Smooth muscle cell (in vitro differentiated cells): Measurements from ENCODE around the gene NCOA4. TPM values are rescaled to one million over a fixed set of nuclear protein-coding genes. Genes with fewer than 3 reads are reported as not detected.
"Not testable (repeated sequence)": the region's sequence is repeated elsewhere in the genome, so short reads cannot be mapped to it uniquely, and the experiment has no call there.

Experiments
- DNase-seq: peaks from one replicate; lab custom pipeline; 2025; ENCODE audit not compliant: unreplicated experiment; lab: John Stamatoyannopoulos, UW
- H2AFZ ChIP-seq: fragments of 200-600 bp; sonication (generic); 2 replicates; pipeline ENCODE4 v1.6.0; 2016; ENCODE audit warnings: antibody characterized with exemption, low read depth, mild to moderate bottlenecking
- H3F3A ChIP-seq: fragments of 200-600 bp; sonication (generic); 2 replicates; pipeline ENCODE4 v1.6.0; 2017; ENCODE audit warnings: antibody characterized with exemption, low read depth
- H3K27ac ChIP-seq: fragments of 200-600 bp; sonication (generic); 2 replicates; pipeline ENCODE4 v1.5.1; 2016; ENCODE audit warnings: low read depth, mild to moderate bottlenecking
- H3K27me3 ChIP-seq: fragments of 200-600 bp; sonication (generic); 2 replicates; pipeline ENCODE4 v1.6.1; 2016; ENCODE audit warnings: low read depth, mild to moderate bottlenecking
- H3K36me3 ChIP-seq: fragments of 200-600 bp; sonication (generic); 2 replicates; pipeline ENCODE4 v1.5.1; 2016; ENCODE audit warnings: low read depth
- H3K4me1 ChIP-seq: fragments of 200-600 bp; sonication (generic); 2 replicates; pipeline ENCODE4 v1.5.1; 2016; ENCODE audit warnings: low read depth
- H3K4me2 ChIP-seq: fragments of 200-600 bp; sonication (generic); 2 replicates; pipeline ENCODE4 v1.6.0; 2016; ENCODE audit warnings: mild to moderate bottlenecking
- H3K4me3 ChIP-seq: fragments of 200-600 bp; sonication (generic); 2 replicates; pipeline ENCODE4 v1.5.1; 2016; ENCODE audit warnings: mild to moderate bottlenecking
- H3K79me2 ChIP-seq: fragments of 200-600 bp; sonication (generic); 2 replicates; pipeline ENCODE4 v1.6.0; 2016; ENCODE audit warnings: low read depth, mild to moderate bottlenecking
- H3K9ac ChIP-seq: fragments of 200-600 bp; sonication (generic); 2 replicates; pipeline ENCODE4 v1.6.0; 2016; ENCODE audit warnings: low read depth
- H3K9me3 ChIP-seq: fragments of 200-600 bp; sonication (generic); replicated peaks from 2 replicates; pipeline ENCODE4 v1.5.1; 2016; ENCODE audit warnings: low read depth
- H4K20me1 ChIP-seq: fragments of 200-600 bp; sonication (generic); 2 replicates; pipeline ENCODE4 v1.6.0; 2016; ENCODE audit warnings: low read depth
- CTCF ChIP-seq: fragments of 200-600 bp; sonication (generic); IDR thresholded peaks from 2 replicates; pipeline ENCODE4 v1.5.1; 2017; ENCODE audit warnings: borderline replicate concordance, mild to moderate bottlenecking, antibody characterized with exemption; ENCODE audit not compliant: insufficient read depth, poor library complexity, severe bottlenecking
- WGBS: methylation state at CpG from one replicate; pipeline ENCODE4 v1.1.7; 2016; ENCODE audit warnings: low lambda C conversion rate; 5-methylcytosine and 5-hydroxymethylcytosine counted together
- polyA plus RNA-seq: library from polyadenylated mRNA; unstranded; fragments of >200 nt; fragmentation: Nextera tagmentation; extraction: Ambion mirVana; gene quantifications from 2 replicates; pipeline ENCODE4 v1.2.1, GENCODE V29; 2016
- total RNA-seq: library from RNA; depleted of rRNA; stranded (reverse); fragments of >200 nt; gene quantifications from 2 replicates; pipeline ENCODE4 v1.2.3, GENCODE V29; 2014

NCOA4 gene
- total and polyA plus RNA-seq, 2 experiments from 2014 or later, result 61.3 to 147 TPM

- Histone ChIP-seq H2AFZ (no peak overlapping the region), H3K9ac (no peak overlapping the region), H3K9me3 (no peaks in the 10 kb centered on the region), H3K4me1 (no peaks in the 10 kb centered on the region), H3K4me3 (no peak overlapping the region), H3F3A (peaks cover 37% of the 10 kb centered on the region), H4K20me1 (peaks cover 45% of the 10 kb centered on the region), H3K79me2 (peaks cover 8% of the 10 kb centered on the region), H3K27ac (peak overlapping the region; percentile 67), H3K27me3 (no peaks in the 10 kb centered on the region), H3K4me2 (no peak overlapping the region), H3K36me3 (peaks cover 18% of the 10 kb centered on the region)
- no peak for DNase-seq
- 77% methylated on average over 4 of the region's 4 CpGs for WGBS
- no peak for TF ChIP-seq CTCF
These were observed 25.0 kb downstream of the NCOA4 start for GRCh38 chr10:46005383-46005782.

GRCh38 chr10:46004963-46005362 lies 25.5 kb downstream of the NCOA4 start:
- no peak for DNase-seq
- Histone ChIP-seq H2AFZ (no peak overlapping the region), H3K36me3 (peaks cover 15% of the 10 kb centered on the region), H4K20me1 (peaks cover 41% of the 10 kb centered on the region), H3K4me2 (no peak overlapping the region), H3K27ac (peak overlapping the region; percentile 67), H3K79me2 (peaks cover 8% of the 10 kb centered on the region), H3F3A (peaks cover 37% of the 10 kb centered on the region), H3K4me1 (no peaks in the 10 kb centered on the region), H3K9me3 (no peaks in the 10 kb centered on the region), H3K27me3 (no peaks in the 10 kb centered on the region), H3K4me3 (no peak overlapping the region), H3K9ac (no peak overlapping the region)
- WGBS, result 95% methylated on average over 2 of the region's 2 CpGs
- no peak for TF ChIP-seq CTCF

GRCh38 chr10:46002916-46003693 lies 27.3 kb downstream of the NCOA4 start:
- DNase-seq, result no peak
- Histone ChIP-seq H2AFZ (no peak overlapping the region), H3K79me2 (no peaks in the 10 kb centered on the region), H3K36me3 (peaks cover 10% of the 10 kb centered on the region), H4K20me1 (peaks cover 31% of the 10 kb centered on the region), H3K27ac (no peak overlapping the region), H3F3A (peaks cover 22% of the 10 kb centered on the region), H3K9ac (no peak overlapping the region), H3K9me3 (no peaks in the 10 kb centered on the region), H3K27me3 (no peaks in the 10 kb centered on the region), H3K4me3 (no peak overlapping the region), H3K4me2 (no peak overlapping the region), H3K4me1 (no peaks in the 10 kb centered on the region)
- TF ChIP-seq CTCF, result no peak
- WGBS, result 91% methylated on average over 9 of the region's 9 CpGs

- H3K9me3 ChIP-seq, H3K4me1 ChIP-seq, H3K27ac ChIP-seq, H3K4me2 ChIP-seq, H3K79me2 ChIP-seq, H2AFZ ChIP-seq, H3K4me3 ChIP-seq, H3K27me3 ChIP-seq, H3K9ac ChIP-seq, DNase-seq, H3K36me3 ChIP-seq: not testable (repeated sequence)
- 96% methylated on average over 7 of the region's 7 CpGs for WGBS
- H3F3A ChIP-seq, result peaks cover 13% of the 10 kb centered on the region
- H4K20me1 ChIP-seq, result peaks cover 28% of the 10 kb centered on the region
These were observed 28.2 kb downstream of the NCOA4 start for GRCh38 chr10:46002189-46002687.
